GM23338 (cell line): ENCODE results near the gene CXXC1. TPM values are rescaled to one million over a fixed set of nuclear protein-coding genes. Genes with fewer than 3 reads are reported as not detected.

Experiments used
- ATAC-seq: fragments of 200-7000 bp; cut with Tn5 transposase; 3 replicates; pipeline ENCODE4 v1.9.1; 2020
- DNase-seq: peaks from one replicate; pipeline ENCODE4 v3.0.0-alpha.2; 2015; ENCODE audit warnings: low spot score
- H2AFZ ChIP-seq: fragments of 200-600 bp; sonication (generic); 2 replicates; pipeline ENCODE4 v1.8.0; 2016; ENCODE audit warnings: antibody characterized with exemption, mild to moderate bottlenecking, moderate library complexity
- H3F3A ChIP-seq: fragments of 200-600 bp; sonication (generic); replicated peaks from 2 replicates; pipeline ENCODE4 v1.8.0; 2017; ENCODE audit warnings: antibody characterized with exemption, mixed run types, low read depth
- H3K27ac ChIP-seq: fragments of 200-600 bp; sonication (generic); 2 replicates; pipeline ENCODE4 v1.6.1; 2016; ENCODE audit warnings: low read depth
- H3K27me3 ChIP-seq: fragments of 200-600 bp; sonication (generic); 2 replicates; pipeline ENCODE4 v1.8.0; 2016; ENCODE audit warnings: mild to moderate bottlenecking, mixed run types, moderate library complexity; ENCODE audit not compliant: insufficient read depth
- H3K36me3 ChIP-seq: fragments of 200-600 bp; sonication (generic); 2 replicates; pipeline ENCODE4 v1.8.0; 2016; ENCODE audit warnings: mild to moderate bottlenecking; ENCODE audit not compliant: insufficient read depth
- H3K4me1 ChIP-seq: fragments of 200-600 bp; sonication (generic); 2 replicates; pipeline ENCODE4 v1.8.0; 2016; ENCODE audit warnings: mild to moderate bottlenecking, moderate library complexity; ENCODE audit not compliant: insufficient read depth
- H3K4me2 ChIP-seq: fragments of 200-600 bp; sonication (generic); 2 replicates; pipeline ENCODE4 v1.7.1; 2017; ENCODE audit warnings: mixed run types
- H3K4me3 ChIP-seq: fragments of 200-600 bp; sonication (generic); 2 replicates; pipeline ENCODE4 v1.6.1; 2016; ENCODE audit warnings: mixed run types
- H3K79me2 ChIP-seq: fragments of 200-600 bp; sonication (generic); replicated peaks from 2 replicates; pipeline ENCODE4 v1.8.0; 2017; ENCODE audit warnings: mild to moderate bottlenecking; ENCODE audit not compliant: insufficient read depth
- H3K9me2 ChIP-seq: fragments of 200-600 bp; sonication (generic); 2 replicates; pipeline ENCODE4 v1.8.0; 2017; ENCODE audit not compliant: insufficient read depth
- H4K20me1 ChIP-seq: fragments of 200-600 bp; sonication (generic); replicated peaks from 2 replicates; pipeline ENCODE4 v1.8.0; 2017; ENCODE audit warnings: mild to moderate bottlenecking; ENCODE audit not compliant: insufficient read depth
- H3K27ac Mint-ChIP-seq: 2 replicates; pipeline ENCODE4 v1.8.0; 2020; ENCODE audit warnings: inconsistent platforms, mild to moderate bottlenecking, moderate library complexity, mixed read lengths
- H3K27me3 Mint-ChIP-seq: 3 replicates; pipeline ENCODE4 v1.8.0; 2022; ENCODE audit warnings: low read depth, mild to moderate bottlenecking, moderate library complexity, mixed read lengths, inconsistent platforms; ENCODE audit not compliant: insufficient read depth, poor library complexity
- H3K36me3 Mint-ChIP-seq: 3 replicates; pipeline ENCODE4 v1.8.0; 2021; ENCODE audit warnings: low read depth, mild to moderate bottlenecking, inconsistent platforms, moderate library complexity, mixed read lengths
- H3K4me1 Mint-ChIP-seq: 3 replicates; pipeline ENCODE4 v1.8.0; 2020; ENCODE audit warnings: mild to moderate bottlenecking, inconsistent platforms, mixed read lengths
- H3K4me3 Mint-ChIP-seq: 3 replicates; pipeline ENCODE4 v1.8.0; 2021; ENCODE audit warnings: moderate library complexity, mild to moderate bottlenecking, inconsistent platforms, mixed read lengths
- H3K9me3 Mint-ChIP-seq: 3 replicates; pipeline ENCODE4 v1.8.0; 2020; ENCODE audit warnings: moderate library complexity, mild to moderate bottlenecking, inconsistent platforms, mixed read lengths
- CREB1 ChIP-seq: fragments of 250-450 bp; sonication (Bioruptor Pico); IDR thresholded peaks from 2 replicates; pipeline ENCODE4 v1.5.0; 2020; ENCODE audit warnings: low read depth, mild to moderate bottlenecking, moderate library complexity
- CTCF ChIP-seq, 2 experiments: fragments of 200-600 bp in 1 of 2; sonication (generic) in 1 of 2; conservative IDR thresholded peaks; 2 replicates each; pipeline versions ENCODE4 v1.5.1 to v1.6.1; 2016 to 2017; ENCODE audit warnings: antibody characterized with exemption in 2 of 2, low read depth in 2 of 2, mild to moderate bottlenecking in 2 of 2, moderate library complexity in 1 of 2
- EZH2phosphoT487 ChIP-seq: fragments of 200-600 bp; sonication (generic); IDR thresholded peaks from one replicate; pipeline ENCODE4 v1.8.1; 2018; ENCODE audit warnings: antibody characterized with exemption; ENCODE audit not compliant: unreplicated experiment
- POLR2AphosphoS5 ChIP-seq: IDR thresholded peaks from 2 replicates; pipeline ENCODE4 v1.6.1; 2016; ENCODE audit warnings: antibody characterized with exemption, low read depth
- polyA plus RNA-seq: library from polyadenylated mRNA; unstranded; fragments of >200 nt; fragmentation: Nextera tagmentation; extraction: Ambion mirVana; gene quantifications from 2 replicates; pipeline ENCODE4 v1.2.1, GENCODE V29; 2016
- total RNA-seq: library from RNA; depleted of rRNA; stranded (reverse); fragments of >200 nt; shearing (Covaris generic); gene quantifications from 2 replicates; pipeline ENCODE4 v1.2.3, GENCODE V29; 2014
- TF ChIP-seq, protein P1 (sequence below): IDR thresholded peaks from 2 replicates; pipeline ENCODE4 v1.6.1; 2016; ENCODE audit warnings: antibody characterized with exemption
- TF ChIP-seq, protein P2 (sequence below): IDR thresholded peaks from one replicate; pipeline ENCODE4 v1.6.1; 2018; ENCODE audit warnings: antibody characterized with exemption; ENCODE audit not compliant: unreplicated experiment

The CXXC1 gene
- total and polyA plus RNA-seq, 2 experiments from 2014 or later: 59.0 to 74.3 TPM

DNA sequence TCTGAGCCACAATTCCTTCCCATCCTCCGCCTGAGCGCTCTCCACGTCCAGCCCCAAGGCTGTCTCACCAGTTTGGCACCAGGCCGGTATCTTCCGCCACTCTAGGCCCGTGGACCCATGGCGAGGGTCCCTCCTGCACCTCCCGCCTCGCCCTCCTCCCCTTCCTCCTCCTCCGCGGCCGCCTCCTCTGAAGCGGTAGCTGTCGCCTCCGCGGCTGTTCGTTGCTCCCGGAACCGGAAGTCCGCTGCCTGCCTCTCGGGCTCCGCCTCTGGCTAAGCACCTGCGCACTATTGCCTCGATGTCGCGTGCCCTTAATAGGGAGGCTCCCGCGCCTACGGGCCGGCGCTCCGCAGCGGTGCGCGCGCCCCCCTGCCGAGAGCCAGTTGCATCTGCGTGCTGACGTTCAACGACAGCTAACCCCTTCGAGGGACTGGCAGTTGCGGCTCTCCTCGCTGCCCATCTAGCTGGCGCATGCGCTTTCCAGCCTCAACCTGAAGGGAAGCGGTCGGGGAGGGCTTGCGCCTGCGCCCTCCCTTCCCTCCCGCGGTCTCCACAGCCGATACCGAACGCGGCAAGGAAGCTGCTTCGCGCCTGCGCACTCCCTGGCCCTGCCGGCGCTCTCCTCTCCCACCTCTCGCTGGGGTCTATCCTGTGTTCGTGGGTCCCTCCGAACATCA, 6.1 kb downstream of the CXXC1 start, which contains the start of gene MBD1:
TSS of gene MBD1 (minus strand) at position 229 of the 677 bp plus-strand sequence. CDS start 1,531 bp downstream, outside the sequence.
- H3F3A ChIP-seq: no peaks in the 10 kb centered on the region; the same call in 1 of the 2 replicates
- Mint-ChIP-seq H3K36me3 (peaks cover 48% of the 10 kb centered on the region), H3K4me3 (peak within 1 kb of the TSS; percentile 91), H3K27ac (peak within 1 kb of the TSS; percentile 90), H3K9me3 (no peaks in the 10 kb centered on the region), H3K27me3 (peaks cover 10% of the 10 kb centered on the region), H3K4me1 (peaks cover 14% of the 10 kb centered on the region)
- H3K36me3 ChIP-seq: peaks cover 8% of the 10 kb centered on the region; the same call in 1 of the 2 replicates
- DNase-seq: peak; percentile 95
- no peaks in the 10 kb centered on the region; the same call in 1 of the 2 replicates for H4K20me1 ChIP-seq
- ATAC-seq: peak; percentile 95
- H2AFZ ChIP-seq: peak within 1 kb of the TSS; percentile 95
- peaks cover 25% of the 10 kb centered on the region for H3K79me2 ChIP-seq
- peak; percentile 71 for TF ChIP-seq CREB1
- TF ChIP-seq EZH2phosphoT487: no peak
- TF ChIP-seq, protein P1, sequence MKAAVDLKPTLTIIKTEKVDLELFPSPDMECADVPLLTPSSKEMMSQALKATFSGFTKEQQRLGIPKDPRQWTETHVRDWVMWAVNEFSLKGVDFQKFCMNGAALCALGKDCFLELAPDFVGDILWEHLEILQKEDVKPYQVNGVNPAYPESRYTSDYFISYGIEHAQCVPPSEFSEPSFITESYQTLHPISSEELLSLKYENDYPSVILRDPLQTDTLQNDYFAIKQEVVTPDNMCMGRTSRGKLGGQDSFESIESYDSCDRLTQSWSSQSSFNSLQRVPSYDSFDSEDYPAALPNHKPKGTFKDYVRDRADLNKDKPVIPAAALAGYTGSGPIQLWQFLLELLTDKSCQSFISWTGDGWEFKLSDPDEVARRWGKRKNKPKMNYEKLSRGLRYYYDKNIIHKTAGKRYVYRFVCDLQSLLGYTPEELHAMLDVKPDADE: peak; percentile 96
- peak in 1 of 2 experiments; percentile 11; a peak in 1 of 4 replicates for TF ChIP-seq CTCF (conservative IDR thresholded peaks at IDR 0.05; ENCODE audit: low read depth in 2 of 2)
- peak; percentile 87 for TF ChIP-seq POLR2AphosphoS5
- no peaks in the 10 kb centered on the region for H3K27me3 ChIP-seq
- peak within 1 kb of the TSS; percentile 96 for H3K4me2 ChIP-seq
- peaks cover 6% of the 10 kb centered on the region; the same call in 1 of the 2 replicates for H3K4me1 ChIP-seq
- peak within 1 kb of the TSS; percentile 60 for H3K27ac ChIP-seq
- H3K9me2 ChIP-seq: no peaks in the 10 kb centered on the region
- peak within 1 kb of the TSS; percentile 96 for H3K4me3 ChIP-seq

DNA sequence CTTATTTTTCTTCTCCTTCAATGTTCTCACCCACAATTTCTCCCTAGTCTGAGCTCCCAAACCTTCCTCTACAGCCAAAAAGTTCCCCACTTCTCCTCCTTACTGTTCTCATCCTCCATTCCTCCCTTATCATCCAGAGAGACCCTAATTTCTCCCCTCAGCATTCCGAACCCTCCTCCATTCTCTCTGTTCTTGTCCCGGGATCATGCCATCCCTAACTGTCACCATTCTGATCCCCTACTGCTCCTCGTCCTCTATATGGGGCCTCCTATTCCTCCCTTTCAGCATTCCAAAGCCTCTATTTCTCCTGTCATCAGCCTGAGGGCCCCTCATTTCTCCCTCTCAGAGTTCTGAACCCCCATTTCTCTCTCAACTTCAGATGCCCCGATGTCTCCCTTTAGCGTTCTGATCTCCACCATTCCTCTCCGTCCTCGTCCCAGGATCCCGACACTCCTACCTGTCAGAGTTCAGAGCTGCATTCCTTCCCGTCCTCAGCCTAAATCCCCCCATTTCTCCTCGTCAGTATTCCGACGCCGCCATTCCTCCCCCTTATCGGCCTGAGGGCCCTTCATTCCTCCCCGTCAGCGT, 6.7 kb downstream of the CXXC1 start:
- no peaks in the 10 kb centered on the region; the same call in 1 of the 2 replicates for H4K20me1 ChIP-seq
- peak overlapping the region; percentile 96 for H3K4me3 ChIP-seq
- Mint-ChIP-seq H3K4me1 (peaks cover 10% of the 10 kb centered on the region), H3K36me3 (peaks cover 50% of the 10 kb centered on the region), H3K4me3 (peak overlapping the region; percentile 91), H3K27ac (peak overlapping the region; percentile 90), H3K27me3 (peaks cover 10% of the 10 kb centered on the region), H3K9me3 (no peaks in the 10 kb centered on the region)
- peak overlapping the region; percentile 95 for H2AFZ ChIP-seq
- peak overlapping the region; percentile 60 for H3K27ac ChIP-seq
- ATAC-seq: no peak
- H3K79me2 ChIP-seq: peaks cover 25% of the 10 kb centered on the region
- H3K4me2 ChIP-seq: peak overlapping the region; percentile 96
- peaks cover 8% of the 10 kb centered on the region; the same call in 1 of the 2 replicates for H3K36me3 ChIP-seq
- H3F3A ChIP-seq: no peaks in the 10 kb centered on the region; the same call in 1 of the 2 replicates
- peaks cover 6% of the 10 kb centered on the region; the same call in 1 of the 2 replicates for H3K4me1 ChIP-seq
- no peaks in the 10 kb centered on the region for H3K9me2 ChIP-seq
- H3K27me3 ChIP-seq: no peaks in the 10 kb centered on the region
- no peak for DNase-seq
- TF ChIP-seq POLR2AphosphoS5: no peak
- TF ChIP-seq, protein P2, sequence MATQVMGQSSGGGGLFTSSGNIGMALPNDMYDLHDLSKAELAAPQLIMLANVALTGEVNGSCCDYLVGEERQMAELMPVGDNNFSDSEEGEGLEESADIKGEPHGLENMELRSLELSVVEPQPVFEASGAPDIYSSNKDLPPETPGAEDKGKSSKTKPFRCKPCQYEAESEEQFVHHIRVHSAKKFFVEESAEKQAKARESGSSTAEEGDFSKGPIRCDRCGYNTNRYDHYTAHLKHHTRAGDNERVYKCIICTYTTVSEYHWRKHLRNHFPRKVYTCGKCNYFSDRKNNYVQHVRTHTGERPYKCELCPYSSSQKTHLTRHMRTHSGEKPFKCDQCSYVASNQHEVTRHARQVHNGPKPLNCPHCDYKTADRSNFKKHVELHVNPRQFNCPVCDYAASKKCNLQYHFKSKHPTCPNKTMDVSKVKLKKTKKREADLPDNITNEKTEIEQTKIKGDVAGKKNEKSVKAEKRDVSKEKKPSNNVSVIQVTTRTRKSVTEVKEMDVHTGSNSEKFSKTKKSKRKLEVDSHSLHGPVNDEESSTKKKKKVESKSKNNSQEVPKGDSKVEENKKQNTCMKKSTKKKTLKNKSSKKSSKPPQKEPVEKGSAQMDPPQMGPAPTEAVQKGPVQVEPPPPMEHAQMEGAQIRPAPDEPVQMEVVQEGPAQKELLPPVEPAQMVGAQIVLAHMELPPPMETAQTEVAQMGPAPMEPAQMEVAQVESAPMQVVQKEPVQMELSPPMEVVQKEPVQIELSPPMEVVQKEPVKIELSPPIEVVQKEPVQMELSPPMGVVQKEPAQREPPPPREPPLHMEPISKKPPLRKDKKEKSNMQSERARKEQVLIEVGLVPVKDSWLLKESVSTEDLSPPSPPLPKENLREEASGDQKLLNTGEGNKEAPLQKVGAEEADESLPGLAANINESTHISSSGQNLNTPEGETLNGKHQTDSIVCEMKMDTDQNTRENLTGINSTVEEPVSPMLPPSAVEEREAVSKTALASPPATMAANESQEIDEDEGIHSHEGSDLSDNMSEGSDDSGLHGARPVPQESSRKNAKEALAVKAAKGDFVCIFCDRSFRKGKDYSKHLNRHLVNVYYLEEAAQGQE: no peak
